ENCODE results near the gene ATP1B1.
A peak's percentile ranks its signal among the peaks of the same experiment; 100 is the strongest.

ATP1B1 gene

DNA sequence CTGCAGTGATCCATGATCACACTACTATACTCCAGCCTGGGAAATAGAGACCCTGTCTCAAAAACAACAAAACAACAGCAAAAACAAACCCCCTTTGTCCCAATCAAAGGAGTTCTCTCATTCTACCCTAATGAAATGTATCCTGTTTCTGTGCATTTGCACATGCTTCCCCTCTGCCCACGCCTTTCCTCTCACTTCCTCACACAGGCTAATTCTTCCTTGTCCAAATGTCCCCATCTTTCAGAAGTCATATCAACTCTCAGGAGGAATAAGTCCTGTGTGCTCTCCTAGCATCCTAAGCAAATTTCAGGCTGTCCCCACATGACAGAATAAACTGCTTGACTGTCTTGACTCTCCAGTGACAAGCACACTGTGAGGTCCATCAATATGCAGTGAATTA lies 8.1 kb upstream of the ATP1B1 start:
- no peak for DNase-seq
- no peaks in the 10 kb centered on the region for H3K27me3 ChIP-seq (replicated peaks)
- H3K27ac ChIP-seq: no peak overlapping the region
- H3K36me3 ChIP-seq (replicated peaks): no peaks in the 10 kb centered on the region
- no peak overlapping the region for H3K4me3 ChIP-seq (ENCODE audit: low read depth, low read length)
- in situ Hi-C loops (cut with HindIII; ENCODE audit: low pct_ligation_motif_present, low sequenced_read_pairs): no loop called here
- TF ChIP-seq, protein P1, sequence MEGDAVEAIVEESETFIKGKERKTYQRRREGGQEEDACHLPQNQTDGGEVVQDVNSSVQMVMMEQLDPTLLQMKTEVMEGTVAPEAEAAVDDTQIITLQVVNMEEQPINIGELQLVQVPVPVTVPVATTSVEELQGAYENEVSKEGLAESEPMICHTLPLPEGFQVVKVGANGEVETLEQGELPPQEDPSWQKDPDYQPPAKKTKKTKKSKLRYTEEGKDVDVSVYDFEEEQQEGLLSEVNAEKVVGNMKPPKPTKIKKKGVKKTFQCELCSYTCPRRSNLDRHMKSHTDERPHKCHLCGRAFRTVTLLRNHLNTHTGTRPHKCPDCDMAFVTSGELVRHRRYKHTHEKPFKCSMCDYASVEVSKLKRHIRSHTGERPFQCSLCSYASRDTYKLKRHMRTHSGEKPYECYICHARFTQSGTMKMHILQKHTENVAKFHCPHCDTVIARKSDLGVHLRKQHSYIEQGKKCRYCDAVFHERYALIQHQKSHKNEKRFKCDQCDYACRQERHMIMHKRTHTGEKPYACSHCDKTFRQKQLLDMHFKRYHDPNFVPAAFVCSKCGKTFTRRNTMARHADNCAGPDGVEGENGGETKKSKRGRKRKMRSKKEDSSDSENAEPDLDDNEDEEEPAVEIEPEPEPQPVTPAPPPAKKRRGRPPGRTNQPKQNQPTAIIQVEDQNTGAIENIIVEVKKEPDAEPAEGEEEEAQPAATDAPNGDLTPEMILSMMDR (IDR thresholded peaks at IDR 0.05; ENCODE audit: low read depth, low read length, missing control alignments): no peak

DNA sequence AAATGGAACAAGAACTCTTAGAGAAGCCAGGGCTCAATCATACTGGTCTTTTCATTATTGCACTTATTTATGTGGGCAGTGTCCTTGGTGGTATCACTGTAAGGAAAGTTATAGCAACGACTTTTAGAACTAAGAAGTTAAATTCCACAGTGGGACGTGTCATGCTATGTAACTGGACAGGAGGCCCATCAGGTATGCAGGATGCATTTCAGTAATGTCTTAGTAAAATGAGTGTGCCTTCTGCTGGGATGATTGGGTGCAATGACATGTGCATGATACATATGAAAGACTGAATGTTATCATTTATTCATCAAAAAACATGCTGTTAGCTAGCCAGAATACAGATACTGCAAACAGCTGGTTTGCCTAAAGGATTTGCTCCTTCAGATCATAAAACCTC lies 6.9 kb upstream of the ATP1B1 start:
- DNase-seq: no peak
- Histone ChIP-seq H3K27me3 (replicated peaks) (no peaks in the 10 kb centered on the region), H3K36me3 (replicated peaks) (no peaks in the 10 kb centered on the region), H3K4me3 (ENCODE audit: low read depth, low read length) (no peak overlapping the region), H3K27ac (no peak overlapping the region)
- in situ Hi-C loops (cut with HindIII; ENCODE audit: low pct_ligation_motif_present, low sequenced_read_pairs): no loop called here
- TF ChIP-seq, protein P1 (IDR thresholded peaks at IDR 0.05; ENCODE audit: low read depth, low read length, missing control alignments): no peak

DNA sequence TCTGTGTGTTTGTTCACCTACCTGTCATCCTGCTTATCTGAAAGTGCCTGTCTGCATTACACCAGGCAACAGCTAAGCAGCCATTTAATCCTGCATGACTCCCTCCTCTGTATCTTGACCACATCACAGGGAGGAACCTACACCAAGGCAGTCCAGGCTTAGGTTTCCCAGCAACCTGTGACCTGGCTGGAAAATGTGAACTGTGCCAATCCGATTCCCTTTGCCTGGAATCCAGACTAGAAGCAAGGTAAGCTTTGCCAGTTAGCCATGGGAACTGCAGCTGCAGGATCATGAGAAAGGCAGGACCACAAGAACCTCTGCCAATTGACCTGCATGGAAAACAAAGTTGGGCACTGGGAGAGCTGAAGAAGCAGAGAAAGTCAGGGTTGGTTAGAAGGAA lies 6.3 kb upstream of the ATP1B1 start:
- TF ChIP-seq, protein P1 (IDR thresholded peaks at IDR 0.05; ENCODE audit: low read depth, low read length, missing control alignments): no peak
- Histone ChIP-seq H3K36me3 (replicated peaks) (no peaks in the 10 kb centered on the region), H3K27me3 (replicated peaks) (no peaks in the 10 kb centered on the region), H3K27ac (no peak overlapping the region), H3K4me3 (ENCODE audit: low read depth, low read length) (no peak overlapping the region)
- in situ Hi-C loops (cut with HindIII; ENCODE audit: low pct_ligation_motif_present, low sequenced_read_pairs): no loop called here
- no peak for DNase-seq

DNA sequence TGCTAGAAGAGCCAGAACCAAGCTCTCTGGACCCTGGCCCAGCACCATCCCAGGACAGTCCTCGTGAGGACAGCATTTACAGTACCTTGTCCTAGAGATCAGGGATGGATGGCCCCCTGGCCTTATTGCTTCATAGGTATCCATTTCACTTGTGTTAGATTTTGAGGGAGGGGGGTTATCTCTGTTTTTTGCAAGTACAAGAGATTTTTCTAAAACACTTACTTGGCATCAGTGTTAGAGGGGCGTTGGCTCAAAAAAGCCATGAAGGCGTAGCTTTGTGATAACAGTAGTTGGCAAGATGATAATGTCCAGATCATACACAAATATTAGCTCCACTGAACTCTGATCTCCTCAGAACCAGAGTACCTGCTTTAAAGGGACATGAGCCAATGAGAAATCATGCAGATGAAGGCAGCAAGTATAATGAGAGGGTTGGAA lies 5.8 kb upstream of the ATP1B1 start:
- Histone ChIP-seq H3K4me3 (ENCODE audit: low read depth, low read length) (no peak overlapping the region), H3K27me3 (replicated peaks) (no peaks in the 10 kb centered on the region), H3K27ac (no peak overlapping the region), H3K36me3 (replicated peaks) (no peaks in the 10 kb centered on the region)
- in situ Hi-C loops (cut with HindIII; ENCODE audit: low pct_ligation_motif_present, low sequenced_read_pairs): no loop called here
- DNase-seq: no peak
- TF ChIP-seq, protein P1 (IDR thresholded peaks at IDR 0.05; ENCODE audit: low read depth, low read length, missing control alignments): no peak

DNA sequence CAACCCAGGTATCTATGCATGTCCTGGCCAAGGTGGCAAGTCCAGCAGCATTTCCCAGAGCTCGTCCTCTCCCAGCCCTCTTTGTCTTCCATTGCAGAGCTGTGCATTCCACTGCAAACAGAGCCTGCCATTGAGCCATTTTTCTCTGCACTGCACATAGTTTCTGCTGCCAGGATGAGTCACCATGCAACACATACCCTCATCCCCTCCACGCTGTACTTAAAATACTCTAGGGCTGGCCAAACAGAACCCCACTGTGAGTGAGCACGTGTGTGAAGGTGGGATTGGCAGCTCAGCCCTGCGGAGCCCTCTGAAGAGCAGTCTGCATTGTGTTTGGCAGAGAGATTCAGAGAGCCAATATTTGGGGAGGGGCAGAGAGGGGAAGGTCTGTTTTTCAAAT lies 3.9 kb upstream of the ATP1B1 start:
- Histone ChIP-seq H3K27me3 (replicated peaks) (no peaks in the 10 kb centered on the region), H3K4me3 (ENCODE audit: low read depth, low read length) (no peak overlapping the region), H3K27ac (no peak overlapping the region), H3K36me3 (replicated peaks) (no peaks in the 10 kb centered on the region)
- DNase-seq: peak; percentile 75
- in situ Hi-C loops (cut with HindIII; ENCODE audit: low pct_ligation_motif_present, low sequenced_read_pairs): no loop called here
- TF ChIP-seq, protein P1 (IDR thresholded peaks at IDR 0.05; ENCODE audit: low read depth, low read length, missing control alignments): no peak

DNA sequence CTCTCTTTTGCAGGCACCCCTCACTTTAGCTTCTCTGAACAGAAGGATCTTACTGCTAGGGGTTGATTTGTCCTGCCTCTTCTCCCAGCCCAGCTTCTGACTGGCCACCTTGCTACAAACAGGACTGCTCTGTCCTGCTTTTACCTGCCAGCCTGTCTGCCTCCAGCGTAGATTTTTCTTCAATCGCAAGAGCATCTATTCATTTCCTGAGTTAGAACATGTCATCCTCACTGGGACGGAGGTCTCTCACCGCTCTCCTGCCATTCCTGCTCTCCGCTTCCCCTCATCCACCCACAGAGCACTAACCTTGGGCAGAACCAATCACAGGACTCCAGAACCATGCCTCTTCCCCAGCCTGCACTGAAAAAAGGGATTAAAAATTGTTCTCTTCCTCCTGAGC lies 3.5 kb upstream of the ATP1B1 start:
- H3K27ac ChIP-seq: no peak overlapping the region
- H3K4me3 ChIP-seq (ENCODE audit: low read depth, low read length): no peak overlapping the region
- H3K27me3 ChIP-seq (replicated peaks): no peaks in the 10 kb centered on the region
- in situ Hi-C loops (cut with HindIII; ENCODE audit: low pct_ligation_motif_present, low sequenced_read_pairs): no loop called here
- TF ChIP-seq, protein P1 (IDR thresholded peaks at IDR 0.05; ENCODE audit: low read depth, low read length, missing control alignments): no peak
- no peaks in the 10 kb centered on the region for H3K36me3 ChIP-seq (replicated peaks)
- no peak for DNase-seq

Data from brain microvascular endothelial cell (primary cell).